NCI-H1930 (cell line): ENCODE results near the gene SLC46A1.

Experiments
- DNase-seq, 2 experiments: peaks; one replicate each; lab custom pipeline; 2025; lab: John Stamatoyannopoulos, UW

The SLC46A1 gene

GRCh38 chr17:28381141-28381825, 24.7 kb downstream of the SLC46A1 start:
- DNase-seq, result peak in 1 of 2 experiments; percentile 56

- no peak for DNase-seq
These were observed 25.9 kb downstream of the SLC46A1 start for GRCh38 chr17:28379814-28380801.

- no peak for DNase-seq
These were observed 33.1 kb downstream of the SLC46A1 start for GRCh38 chr17:28372945-28373274.

- DNase-seq, result no peak
These were observed 33.6 kb downstream of the SLC46A1 start for GRCh38 chr17:28372203-28372944.

GRCh38 chr17:28371245-28372202, 34.5 kb downstream of the SLC46A1 start, which contains the start of gene SARM1:
Gene SARM1, plus strand, starts transcription at chr17:28371694. Its CDS starts 339 bp downstream, at chr17:28372033.
- DNase-seq, result peak; percentile 82 to 86

- no peak for DNase-seq
These were observed 35.3 kb downstream of the SLC46A1 start for GRCh38 chr17:28370744-28371103.

GRCh38 chr17:28370035-28370743, 35.8 kb downstream of the SLC46A1 start, which contains the start of gene VTN:
Gene VTN, minus strand, starts transcription at chr17:28370307. Its CDS starts 104 bp downstream, at chr17:28370203.
- no peak for DNase-seq

- DNase-seq, result peak in 1 of 2 experiments; percentile 9
These were observed 36.4 kb downstream of the SLC46A1 start for GRCh38 chr17:28369684-28370034.

GRCh38 chr17:28368915-28369683, 36.9 kb downstream of the SLC46A1 start:
- no peak for DNase-seq

- no peak for DNase-seq
These were observed 37.6 kb downstream of the SLC46A1 start for GRCh38 chr17:28368306-28368831.

- no peak for DNase-seq
These were observed 38.2 kb downstream of the SLC46A1 start for GRCh38 chr17:28367641-28368305.

- no peak for DNase-seq
These were observed 39.4 kb downstream of the SLC46A1 start for GRCh38 chr17:28366605-28367004.

GRCh38 chr17:28365487-28365886, 40.5 kb downstream of the SLC46A1 start:
- DNase-seq, result no peak

- no peak for DNase-seq
These were observed 41.2 kb downstream of the SLC46A1 start, which contains the start of gene SEBOX for GRCh38 chr17:28364665-28365363. Gene SEBOX, minus strand, starts transcription at chr17:28365199. Its CDS starts 48 bp downstream, at chr17:28365151.

- DNase-seq, result no peak
These were observed 42.0 kb downstream of the SLC46A1 start for GRCh38 chr17:28363776-28364650.

GRCh38 chr17:28363186-28363585, 42.8 kb downstream of the SLC46A1 start:
- no peak for DNase-seq

- peak in 1 of 2 experiments; percentile 7 for DNase-seq
These were observed 48.2 kb downstream of the SLC46A1 start for GRCh38 chr17:28357901-28358197.
